GM19452 (cell line): Measurements from ENCODE around the gene SATB2.

ENCODE experiments used
- ATAC-seq: cut with Tn5 transposase; IDR thresholded peaks from one replicate; pipeline ENCODE4 v1.9.1; 2021; ENCODE audit not compliant: unreplicated experiment

The SATB2 gene

GRCh38 chr2:199452991-199453379, 4.8 kb downstream of the SATB2 start:
- no peak for ATAC-seq

GRCh38 chr2:199452260-199452990, 5.3 kb downstream of the SATB2 start:
- no peak for ATAC-seq

- ATAC-seq, result no peak
Measured at GRCh38 chr2:199449956-199450355, 7.8 kb downstream of the SATB2 start.

- no peak for ATAC-seq
Measured at GRCh38 chr2:199449455-199449854, 8.3 kb downstream of the SATB2 start.

GRCh38 chr2:199446996-199447576, 10.7 kb downstream of the SATB2 start:
- ATAC-seq, result no peak

GRCh38 chr2:199444749-199445148, 13.0 kb downstream of the SATB2 start:
- no peak for ATAC-seq

- no peak for ATAC-seq
Measured at GRCh38 chr2:199443589-199444130, 14.1 kb downstream of the SATB2 start.

GRCh38 chr2:199442173-199442572, 15.6 kb downstream of the SATB2 start:
- no peak for ATAC-seq

- ATAC-seq, result no peak
Measured at GRCh38 chr2:199441759-199442158, 16.0 kb downstream of the SATB2 start.

GRCh38 chr2:199440118-199440517, 17.6 kb downstream of the SATB2 start:
- no peak for ATAC-seq

GRCh38 chr2:199439542-199439941, 18.2 kb downstream of the SATB2 start:
- no peak for ATAC-seq

- ATAC-seq, result no peak
Measured at GRCh38 chr2:199439066-199439465, 18.7 kb downstream of the SATB2 start.

- ATAC-seq, result no peak
Measured at GRCh38 chr2:199434555-199434954, 23.2 kb downstream of the SATB2 start.

GRCh38 chr2:199433204-199433832, 24.4 kb downstream of the SATB2 start:
- ATAC-seq, result no peak

GRCh38 chr2:199431746-199432213, 26.0 kb downstream of the SATB2 start:
- ATAC-seq, result no peak

- no peak for ATAC-seq
Measured at GRCh38 chr2:199430214-199430613, 27.5 kb downstream of the SATB2 start.

GRCh38 chr2:199428291-199428690, 29.4 kb downstream of the SATB2 start:
- no peak for ATAC-seq

- ATAC-seq, result no peak
Measured at GRCh38 chr2:199424160-199424559, 33.6 kb downstream of the SATB2 start.

GRCh38 chr2:199419428-199419827, 38.3 kb downstream of the SATB2 start:
- ATAC-seq, result no peak

GRCh38 chr2:199414465-199414864, 43.3 kb downstream of the SATB2 start:
- no peak for ATAC-seq

- ATAC-seq, result no peak
Measured at GRCh38 chr2:199414001-199414400, 43.7 kb downstream of the SATB2 start.
